Tibial nerve (tissue), 4 donors: ENCODE measurements around the gene MRTFB. TPM values are rescaled to one million over a fixed set of nuclear protein-coding genes. Genes with fewer than 3 reads are reported as not detected.

Source experiments
- DNase-seq, 2 donors: peaks; one replicate each; pipeline ENCODE4 v3.0.0-alpha.2; 2019; ENCODE audit warnings: low spot score in 2 of 2
- H3K27ac ChIP-seq, 4 donors: fragments of 200-600 bp; sonication (generic) in 3 of 4; one replicate each; pipeline ENCODE4 v1.5.1; 2017 to 2019; ENCODE audit warnings: mild to moderate bottlenecking in 1 of 4
- H3K27me3 ChIP-seq, 2 donors: fragments of 200-600 bp; sonication (generic) in 1 of 2; one replicate each; pipeline versions ENCODE4 v1.5.1 to v1.6.0; 2017 to 2019
- H3K36me3 ChIP-seq, 3 donors: fragments of 200-600 bp; sonication (generic); one replicate each; pipeline ENCODE4 v1.5.1; 2018 to 2019
- H3K4me1 ChIP-seq, 4 donors: fragments of 200-600 bp; sonication (generic) in 3 of 4; one replicate each; pipeline ENCODE4 v1.5.1; 2017 to 2019
- H3K4me3 ChIP-seq, 4 donors: fragments of 200-600 bp; sonication (generic) in 3 of 4; one replicate each; pipeline ENCODE4 v1.5.1; 2017 to 2019; ENCODE audit warnings: mild to moderate bottlenecking in 1 of 4, moderate library complexity in 1 of 4
- H3K9me3 ChIP-seq, 4 donors: fragments of 200-600 bp; sonication (generic) in 3 of 4; one replicate each; pipeline ENCODE4 v1.5.1; 2017 to 2019
- CTCF ChIP-seq, 5 experiments: fragments of 200-600 bp in 3 of 5; fragments of 450-650 bp in 2 of 5; sonication (generic) in 3 of 5; IDR thresholded peaks; one replicate each; pipeline ENCODE4 v1.5.1; 2016 to 2019; ENCODE audit warnings: antibody characterized with exemption in 5 of 5, mild to moderate bottlenecking in 3 of 5, moderate library complexity in 2 of 5
- EP300 ChIP-seq, 2 donors: sonication (generic); formaldehyde crosslinking; IDR thresholded peaks; one replicate each; pipeline ENCODE4 v1.6.1; 2017; ENCODE audit warnings: antibody characterized with exemption in 2 of 2, mild to moderate bottlenecking in 1 of 2
- POLR2A ChIP-seq, 2 donors: fragments of 450-650 bp; IDR thresholded peaks; one replicate each; pipeline ENCODE4 v1.6.1; 2017; ENCODE audit warnings: antibody characterized with exemption in 2 of 2, mild to moderate bottlenecking in 2 of 2, moderate library complexity in 2 of 2
- WGBS, 2 donors: methylation state at CpG; one replicate each; pipeline ENCODE4 v1.1.5; 2018; 5-methylcytosine and 5-hydroxymethylcytosine counted together
- total RNA-seq, 4 donors: library from RNA; depleted of rRNA; stranded (reverse); fragments of >200 nt; gene quantifications; one replicate each; pipeline ENCODE4 v1.1.0, GENCODE V29; 2016

The MRTFB gene
- total RNA-seq, 4 donors from 2014 or later = 35.6 to 76.9 (median 61.8) TPM

- no peaks in the 10 kb centered on the region for H3K9me3 ChIP-seq
- no peak overlapping the region for H3K4me3 ChIP-seq
- no peaks in the 10 kb centered on the region for H3K27me3 ChIP-seq
- peaks cover 0 to 5% (median 0%) of the 10 kb centered on the region in 4 donors for H3K4me1 ChIP-seq
- TF ChIP-seq POLR2A (IDR thresholded peaks at IDR 0.05) = no peak
- no peak for TF ChIP-seq EP300 (IDR thresholded peaks at IDR 0.05)
- no peak for TF ChIP-seq CTCF (IDR thresholded peaks at IDR 0.05)
- WGBS, 2 donors = 74 to 79% methylated on average over 2 of the region's 2 CpGs
- no peak for DNase-seq
- H3K27ac ChIP-seq = no peak overlapping the region
- no peaks in the 10 kb centered on the region for H3K36me3 ChIP-seq
These were observed 124.9 kb downstream of the MRTFB start for GRCh38 chr16:14196011-14196410.

GRCh38 chr16:14196539-14196938 lies 125.4 kb downstream of the MRTFB start:
- no peaks in the 10 kb centered on the region for H3K27me3 ChIP-seq
- no peak overlapping the region for H3K27ac ChIP-seq
- TF ChIP-seq EP300 (IDR thresholded peaks at IDR 0.05) = no peak
- H3K36me3 ChIP-seq = no peaks in the 10 kb centered on the region
- peaks cover 0 to 5% (median 2%) of the 10 kb centered on the region in 4 donors for H3K4me1 ChIP-seq
- no peak overlapping the region for H3K4me3 ChIP-seq
- H3K9me3 ChIP-seq = no peaks in the 10 kb centered on the region
- no peak for DNase-seq

- peaks cover 0 to 12% (median 7%) of the 10 kb centered on the region in 4 donors for H3K4me1 ChIP-seq
- no peak for DNase-seq
- no peaks in the 10 kb centered on the region for H3K36me3 ChIP-seq
- no peaks in the 10 kb centered on the region for H3K9me3 ChIP-seq
- no peak overlapping the region for H3K27ac ChIP-seq
- no peaks in the 10 kb centered on the region for H3K27me3 ChIP-seq
- H3K4me3 ChIP-seq = no peak overlapping the region
- TF ChIP-seq EP300 (IDR thresholded peaks at IDR 0.05) (no peak), CTCF (IDR thresholded peaks at IDR 0.05) (no peak), POLR2A (IDR thresholded peaks at IDR 0.05) (no peak)
These were observed 126.9 kb downstream of the MRTFB start for GRCh38 chr16:14198012-14198411.

DNA sequence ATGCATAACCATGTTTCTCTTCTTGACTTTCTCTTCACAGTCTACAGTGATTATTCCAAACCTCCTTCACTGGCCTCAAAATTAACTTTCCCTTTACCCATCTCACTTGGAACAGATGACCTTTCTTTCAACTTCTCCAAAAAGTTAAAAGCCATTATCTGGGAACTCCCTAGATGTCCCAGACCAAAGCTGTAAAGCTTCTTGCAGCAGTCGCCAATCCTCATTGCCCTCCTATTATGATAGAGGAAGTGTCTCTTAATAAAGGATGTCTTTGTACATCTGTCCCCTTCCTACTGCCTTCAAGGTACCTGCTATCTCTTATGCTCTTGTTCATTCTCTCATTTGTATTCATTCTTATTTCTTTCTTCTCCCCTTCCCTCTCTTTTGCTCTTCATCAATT lies 127.5 kb downstream of the MRTFB start:
- Histone ChIP-seq H3K4me1 (peaks cover 0 to 15% (median 10%) of the 10 kb centered on the region in 4 donors), H3K27me3 (no peaks in the 10 kb centered on the region), H3K27ac (no peak overlapping the region), H3K9me3 (no peaks in the 10 kb centered on the region), H3K4me3 (no peak overlapping the region), H3K36me3 (no peaks in the 10 kb centered on the region)
- TF ChIP-seq CTCF (IDR thresholded peaks at IDR 0.05) (no peak), EP300 (IDR thresholded peaks at IDR 0.05) (no peak), POLR2A (IDR thresholded peaks at IDR 0.05) (no peak)
- no peak for DNase-seq
- 61 to 66% methylated on average over 1 of the region's 1 CpG for WGBS, 2 donors

- WGBS, 2 donors = 91 to 93% methylated on average over 4 of the region's 4 CpGs
- Histone ChIP-seq H3K9me3 (no peaks in the 10 kb centered on the region), H3K36me3 (no peaks in the 10 kb centered on the region), H3K4me1 (peaks cover 0 to 15% (median 10%) of the 10 kb centered on the region in 4 donors), H3K4me3 (no peak overlapping the region), H3K27ac (no peak overlapping the region), H3K27me3 (no peaks in the 10 kb centered on the region)
- no peak for DNase-seq
- no peak for TF ChIP-seq POLR2A (IDR thresholded peaks at IDR 0.05)
- no peak for TF ChIP-seq CTCF (IDR thresholded peaks at IDR 0.05)
- TF ChIP-seq EP300 (IDR thresholded peaks at IDR 0.05) = no peak
These were observed 128.1 kb downstream of the MRTFB start for GRCh38 chr16:14199199-14199598.

GRCh38 chr16:14199624-14200023 lies 128.5 kb downstream of the MRTFB start:
- TF ChIP-seq CTCF (IDR thresholded peaks at IDR 0.05) = no peak
- no peak for TF ChIP-seq EP300 (IDR thresholded peaks at IDR 0.05)
- TF ChIP-seq POLR2A (IDR thresholded peaks at IDR 0.05) = no peak
- H3K27ac ChIP-seq = no peak overlapping the region
- no peak overlapping the region for H3K4me3 ChIP-seq
- H3K27me3 ChIP-seq = no peaks in the 10 kb centered on the region
- H3K36me3 ChIP-seq = no peaks in the 10 kb centered on the region
- 88 to 95% methylated on average over 1 of the region's 1 CpG for WGBS, 2 donors
- peaks cover 0 to 15% (median 10%) of the 10 kb centered on the region in 4 donors for H3K4me1 ChIP-seq
- no peak for DNase-seq
- H3K9me3 ChIP-seq = no peaks in the 10 kb centered on the region
